ENCODE measurements around the gene OSBPL1A.

Gene OSBPL1A

GRCh38 chr18:24114924-24115549 lies 282.6 kb downstream of the OSBPL1A start:
- no peak for DNase-seq

DNA sequence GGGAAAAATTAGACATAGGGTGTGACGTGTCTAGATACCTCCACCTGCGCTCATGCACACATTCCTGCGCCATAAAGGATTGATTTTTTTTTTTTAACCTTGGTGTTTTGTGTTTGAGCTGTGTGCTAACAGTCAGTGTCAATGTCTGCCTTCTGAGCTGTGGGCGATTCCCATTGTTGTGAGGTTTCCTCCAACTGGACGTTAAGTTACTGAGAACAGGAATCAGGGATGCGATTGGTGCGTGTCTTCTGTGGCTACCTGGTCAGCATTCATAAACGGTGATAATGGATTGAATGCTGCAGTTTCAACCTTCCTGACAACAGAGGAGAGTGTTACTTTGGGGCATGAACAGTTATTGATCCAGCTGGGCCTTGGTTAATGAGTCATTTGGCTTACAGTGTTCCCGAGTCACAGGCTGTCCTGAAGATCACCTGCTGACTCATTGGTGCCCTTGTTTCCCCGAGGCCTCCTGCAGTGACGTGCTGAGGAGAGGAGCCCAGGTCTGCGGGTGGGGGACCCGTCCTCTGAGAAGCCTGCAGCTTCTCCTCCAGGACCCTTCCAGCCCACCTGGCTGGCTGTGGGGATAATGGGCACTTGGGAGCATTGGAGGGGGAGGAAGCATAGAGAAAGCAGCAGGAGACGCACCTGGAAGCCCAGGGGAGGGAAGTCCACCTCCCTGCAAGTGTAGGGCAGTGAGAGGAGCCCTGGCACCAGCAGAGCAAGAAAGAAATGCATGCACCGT lies 284.6 kb downstream of the OSBPL1A start:
- DNase-seq, result no peak

DNA sequence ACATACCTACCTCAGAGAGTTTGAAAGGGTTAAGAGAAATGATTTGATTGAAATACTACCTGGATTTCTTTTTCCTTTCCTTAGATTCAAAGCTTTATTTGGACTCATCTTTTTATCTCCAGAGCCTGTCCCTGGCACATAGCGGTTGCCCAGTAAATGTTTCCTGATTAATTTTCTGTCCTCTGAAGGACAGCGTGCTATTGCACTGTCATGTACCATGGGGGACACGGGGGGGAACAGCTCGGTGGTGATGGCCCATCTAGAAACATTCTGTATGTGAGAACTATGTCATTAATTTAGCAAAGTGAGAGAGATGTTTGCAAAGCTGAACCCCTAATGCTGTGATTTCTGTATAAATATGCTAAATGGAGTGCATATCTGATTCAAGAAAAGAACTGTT lies 285.2 kb downstream of the OSBPL1A start:
- DNase-seq, result no peak
